IPS-NIHi7 (cell line): ENCODE data around the gene FGD4.
"Not testable (repeated sequence)": the region's sequence is repeated elsewhere in the genome, so short reads cannot be mapped to it uniquely, and the experiment has no call there.

Experiments
- DNase-seq: peaks from one replicate; pipeline ENCODE4 v3.0.0; 2012; ENCODE audit warnings: mixed read lengths; ENCODE audit errors: extremely low spot score

Gene FGD4

DNA sequence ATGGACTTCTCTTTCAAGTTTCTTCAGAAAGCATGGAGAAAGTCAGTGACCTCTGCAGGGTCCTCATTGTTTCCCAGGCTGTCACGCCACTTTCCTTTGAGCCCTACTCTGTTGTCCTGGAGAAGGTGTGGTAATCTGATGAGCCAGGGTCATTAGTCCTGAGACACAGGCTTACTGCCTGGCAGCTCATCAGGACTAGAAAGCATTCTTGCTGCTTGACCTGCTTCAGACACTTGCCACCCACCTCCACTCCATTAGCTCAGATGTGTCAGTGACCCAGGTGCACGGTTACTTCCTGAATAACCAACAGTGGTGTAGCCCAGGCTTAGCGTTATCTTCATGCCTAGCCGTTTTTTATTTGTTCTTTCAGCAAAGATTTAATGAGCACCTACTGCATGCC, 93.9 kb downstream of the FGD4 start:
- no peak for DNase-seq

DNA sequence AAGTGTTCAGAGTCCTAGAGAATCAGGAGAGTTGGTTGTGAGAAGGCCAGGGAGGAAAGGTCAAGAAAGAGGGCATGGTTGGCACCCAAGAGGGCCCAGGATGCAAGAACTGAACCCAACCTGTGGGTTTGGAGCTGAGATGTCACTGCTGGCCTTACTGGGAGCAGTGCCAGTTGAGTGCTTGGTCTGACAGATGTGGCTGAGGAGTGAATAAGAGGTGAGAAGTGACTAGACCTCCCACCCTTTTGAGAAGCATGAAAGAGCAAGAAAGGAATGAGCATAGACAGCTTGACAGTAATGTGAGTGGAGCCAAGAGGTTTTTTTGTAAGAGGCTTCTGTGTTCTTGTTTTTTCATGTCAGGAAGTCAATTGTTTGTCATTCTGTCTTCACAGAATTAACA, 95.3 kb downstream of the FGD4 start:
- DNase-seq = no peak

- DNase-seq = no peak
Measured at GRCh38 chr12:32496946-32497345, 97.6 kb downstream of the FGD4 start.

DNA sequence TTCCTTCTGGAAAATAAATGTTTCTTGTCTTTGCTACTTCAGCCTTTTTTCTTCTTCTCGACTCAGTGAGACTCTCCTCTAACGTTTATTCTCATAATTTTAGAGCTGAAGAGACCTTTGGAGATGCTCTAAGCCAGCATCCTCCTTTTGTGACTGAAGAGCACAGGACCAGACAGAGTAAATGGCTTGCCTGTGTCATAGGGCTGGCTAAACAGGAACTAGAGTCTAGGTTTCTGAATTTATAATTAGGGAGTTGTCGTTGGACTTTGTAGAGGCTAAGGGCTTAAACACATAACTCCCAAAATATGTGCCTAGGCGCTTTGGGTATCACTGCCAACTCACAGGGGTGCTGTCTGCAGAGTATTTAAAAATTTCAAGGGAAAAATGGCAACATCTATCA, 98.5 kb downstream of the FGD4 start:
- no peak for DNase-seq

DNA sequence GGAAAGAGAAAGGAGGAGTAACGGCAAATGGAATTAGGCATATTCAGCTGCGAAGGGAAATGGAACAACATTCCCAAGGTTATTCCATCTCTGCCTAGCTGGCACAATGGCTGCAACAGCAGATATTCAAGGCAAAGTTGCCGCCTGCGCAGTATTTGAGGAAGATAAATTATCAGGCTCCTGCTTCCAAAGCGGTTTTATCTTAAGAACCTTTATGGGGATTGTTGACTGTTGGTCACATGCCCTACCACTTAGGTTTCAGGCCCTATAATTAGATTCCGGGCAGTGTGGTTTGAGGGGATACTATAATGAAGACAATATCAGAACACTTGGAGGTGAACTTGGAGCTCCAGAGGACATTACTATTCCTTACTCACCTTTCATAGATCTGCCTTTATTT, 99.7 kb downstream of the FGD4 start:
- no peak for DNase-seq

DNA sequence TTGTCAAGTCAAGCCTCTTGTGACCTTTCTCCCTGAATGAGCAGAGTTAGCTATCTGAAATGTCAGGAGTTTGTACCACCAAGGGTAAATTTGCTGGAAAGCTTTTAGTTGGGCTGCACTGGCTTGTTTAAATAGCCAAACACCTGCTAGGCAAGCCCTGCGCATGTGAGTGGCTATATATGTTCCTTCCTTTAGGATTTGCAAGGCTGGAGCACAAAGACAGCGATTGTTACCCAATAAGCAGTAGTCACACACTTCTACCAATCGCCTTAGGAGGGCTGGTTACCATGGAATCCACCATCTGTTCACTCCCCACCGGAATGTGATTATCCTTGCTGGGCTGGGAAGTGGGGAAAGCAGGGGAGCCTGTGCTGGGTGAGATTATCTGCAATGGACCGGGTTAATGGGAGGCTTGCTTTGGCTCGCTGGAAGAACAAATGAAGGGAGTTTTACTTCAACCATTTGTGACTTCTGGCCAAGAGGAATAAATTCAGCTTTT, 102.5 kb downstream of the FGD4 start:
- peak; percentile 89 for DNase-seq

DNA sequence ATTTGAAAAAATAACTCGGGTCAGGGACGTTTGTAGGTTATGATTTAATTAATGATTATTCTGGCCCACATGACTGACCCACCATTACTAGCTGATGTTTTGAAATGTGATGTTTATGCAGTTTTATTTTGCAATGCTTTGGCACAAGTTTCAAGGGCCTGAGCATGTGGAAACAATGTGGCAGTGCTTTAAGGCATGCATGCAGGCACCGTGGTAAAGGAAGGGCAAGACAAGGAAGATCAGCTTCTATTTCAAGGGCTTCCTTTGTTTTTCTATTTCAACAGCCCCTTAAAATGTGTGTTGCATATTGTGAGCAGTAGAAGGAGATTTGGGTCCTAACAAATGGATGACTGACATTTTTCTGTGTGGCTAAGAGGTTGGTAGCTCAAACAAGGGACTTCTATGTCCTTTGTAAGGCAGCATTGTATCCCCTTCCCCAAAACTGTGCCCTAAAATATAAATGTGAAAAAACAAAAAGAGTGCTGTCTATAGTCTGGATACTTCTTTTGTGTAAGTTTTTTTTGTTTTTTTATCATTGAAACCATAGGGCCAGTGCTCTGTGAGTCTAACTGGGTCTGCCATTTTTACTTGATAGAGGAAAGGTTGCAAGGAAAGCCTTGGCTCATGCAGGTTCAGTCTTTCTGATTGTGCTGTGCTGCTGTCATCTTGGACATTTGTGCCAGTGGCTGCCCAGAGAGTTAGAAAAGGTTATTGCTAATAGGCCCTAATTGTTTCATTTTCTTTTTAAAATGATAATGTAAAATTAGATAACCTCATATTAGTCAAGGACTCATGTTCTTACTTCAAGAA, 103.5 kb downstream of the FGD4 start:
- no peak for DNase-seq

GRCh38 chr12:32503730-32504129, 104.4 kb downstream of the FGD4 start:
- DNase-seq = no peak

GRCh38 chr12:32504591-32504990, 105.2 kb downstream of the FGD4 start:
- no peak for DNase-seq

DNA sequence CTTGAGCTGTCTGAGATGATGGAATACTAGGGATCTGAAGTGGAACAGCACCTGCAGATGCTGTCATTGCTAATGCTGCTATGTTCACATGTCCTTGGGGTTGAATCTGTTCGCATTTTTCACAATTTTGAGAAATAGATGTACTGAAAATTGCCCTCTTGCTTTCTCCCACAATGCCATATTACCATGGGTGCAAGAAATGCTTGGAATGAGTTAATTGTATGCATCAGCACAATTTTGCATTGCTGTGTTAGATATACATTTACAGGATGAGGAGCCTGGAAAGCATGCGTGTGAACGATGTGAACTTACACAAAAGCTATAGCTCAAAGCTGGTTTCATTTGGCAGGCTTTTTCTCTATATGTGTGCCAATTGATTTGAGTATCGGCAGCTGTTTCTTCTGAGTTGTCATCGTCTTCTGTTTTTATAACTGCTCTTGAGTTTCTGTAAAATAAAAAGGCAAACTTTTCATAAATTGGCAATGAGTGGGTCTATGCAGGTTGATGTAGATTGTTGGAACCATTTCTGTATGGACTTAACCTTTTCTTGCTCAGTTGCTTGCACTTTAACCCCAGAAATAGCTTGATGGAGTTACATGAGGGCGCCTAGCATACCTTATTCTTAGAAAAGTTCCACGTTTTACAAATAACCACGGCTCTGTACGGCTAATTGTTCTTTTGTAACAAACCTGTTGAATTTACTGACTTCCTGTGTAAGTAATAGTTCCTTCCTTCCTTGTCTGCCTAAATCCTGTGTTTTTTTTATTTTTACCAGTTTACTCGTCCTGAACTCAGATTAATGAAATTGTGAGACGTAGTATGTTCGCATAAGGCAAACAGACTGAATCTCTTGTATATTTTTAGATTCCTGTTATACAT, 105.9 kb downstream of the FGD4 start:
- DNase-seq = no peak

- not testable (repeated sequence) for DNase-seq
Measured at GRCh38 chr12:32507096-32507941, 108.0 kb downstream of the FGD4 start.

GRCh38 chr12:32507942-32508320, 108.6 kb downstream of the FGD4 start:
- no peak for DNase-seq

DNA sequence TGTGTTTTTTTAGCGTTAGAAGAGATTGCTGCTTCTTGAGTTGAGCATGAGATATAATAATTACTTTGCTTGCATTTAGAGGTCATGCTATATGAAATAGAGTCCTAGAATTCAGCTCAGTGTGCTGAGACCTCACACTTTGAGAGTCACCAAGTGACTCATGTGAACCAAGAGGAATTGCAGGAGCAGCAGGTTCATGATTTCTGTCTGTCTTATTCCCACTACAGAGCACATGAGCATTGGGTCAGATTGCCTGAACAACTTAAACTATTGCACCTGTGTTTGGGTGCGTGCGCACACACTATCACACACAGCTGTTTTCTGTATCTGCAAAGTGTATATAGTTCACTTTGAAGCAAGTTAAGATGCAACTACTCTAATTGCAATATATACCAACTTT, 109.3 kb downstream of the FGD4 start:
- DNase-seq = no peak

GRCh38 chr12:32509328-32510091, 110.2 kb downstream of the FGD4 start:
- no peak for DNase-seq

- DNase-seq = not testable (repeated sequence)
Measured at GRCh38 chr12:32511976-32512375, 112.6 kb downstream of the FGD4 start.

GRCh38 chr12:32512379-32512778, 113.0 kb downstream of the FGD4 start:
- DNase-seq = no peak

- DNase-seq = no peak
Measured at GRCh38 chr12:32512910-32513309, 113.6 kb downstream of the FGD4 start.

GRCh38 chr12:32515137-32515873, 115.9 kb downstream of the FGD4 start:
- no peak for DNase-seq

DNA sequence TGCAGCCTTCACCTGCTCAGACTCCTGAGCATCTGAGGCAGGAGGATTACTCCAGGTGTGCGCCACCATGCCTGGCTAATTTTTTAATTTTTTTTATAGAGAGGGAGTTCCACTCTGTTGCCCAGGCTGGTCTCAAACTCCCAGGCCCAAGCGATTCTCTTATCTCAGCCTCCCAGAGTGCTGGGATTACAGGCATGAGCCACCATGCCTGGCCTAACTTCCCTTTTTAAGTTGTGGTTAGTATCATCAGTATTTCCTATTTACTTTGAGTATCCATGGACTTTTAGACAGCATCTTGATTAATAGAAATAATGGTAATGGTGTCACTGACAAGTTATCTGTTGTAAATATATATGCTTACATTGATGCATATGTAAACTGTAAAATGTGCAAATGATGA, 116.9 kb downstream of the FGD4 start:
- no peak for DNase-seq

- no peak for DNase-seq
Measured at GRCh38 chr12:32517966-32518365, 118.6 kb downstream of the FGD4 start.
